NCI-H748 (cell line): Measurements from ENCODE around the gene RNF41.

Experiments
- DNase-seq: peaks from one replicate; lab custom pipeline; 2025; ENCODE audit not compliant: unreplicated experiment; lab: John Stamatoyannopoulos, UW

Gene RNF41

DNA sequence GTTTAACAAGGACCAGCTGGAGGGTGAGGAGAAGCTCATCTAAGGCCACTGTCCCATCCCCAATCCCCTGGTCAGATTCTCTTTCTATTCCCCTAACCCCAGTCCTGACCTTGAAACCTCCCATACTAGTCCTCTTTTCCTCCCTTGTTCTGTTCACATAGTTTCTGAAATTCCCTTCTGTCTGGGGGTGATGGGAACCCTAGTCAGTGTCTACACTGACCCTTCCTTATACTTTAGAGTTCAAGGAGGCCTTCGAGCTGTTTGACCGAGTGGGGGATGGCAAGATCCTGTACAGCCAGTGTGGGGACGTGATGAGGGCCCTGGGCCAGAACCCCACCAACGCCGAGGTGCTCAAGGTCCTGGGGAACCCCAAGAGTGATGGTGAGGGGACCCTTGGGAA, 66.9 kb downstream of the RNF41 start:
- no peak for DNase-seq

DNA sequence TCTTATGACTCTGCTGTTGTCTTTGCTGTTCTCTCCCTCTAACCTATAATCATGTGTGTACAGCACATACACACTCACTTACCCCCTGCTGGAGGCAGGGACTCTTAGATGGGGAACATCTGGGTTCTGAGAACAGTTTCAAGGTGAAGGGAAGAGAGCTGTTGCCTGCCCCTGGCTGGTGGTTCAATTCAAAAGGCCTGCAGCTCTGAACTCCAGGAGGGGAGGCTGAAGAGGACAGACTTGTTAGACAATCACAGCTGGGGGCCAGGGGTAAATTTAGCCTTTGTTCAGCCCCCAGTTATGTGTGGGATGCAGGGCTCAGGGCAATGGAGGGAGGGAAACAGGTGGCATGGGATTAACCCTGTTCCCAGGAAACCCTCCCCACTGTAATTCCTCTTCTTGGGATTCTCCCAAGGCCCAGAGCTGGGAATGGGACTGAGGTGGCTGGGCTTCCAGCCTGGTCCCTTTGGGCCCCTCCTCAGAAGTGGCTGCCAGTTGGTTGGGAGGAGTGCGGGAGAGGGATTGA, 67.4 kb downstream of the RNF41 start:
- DNase-seq, result no peak

DNA sequence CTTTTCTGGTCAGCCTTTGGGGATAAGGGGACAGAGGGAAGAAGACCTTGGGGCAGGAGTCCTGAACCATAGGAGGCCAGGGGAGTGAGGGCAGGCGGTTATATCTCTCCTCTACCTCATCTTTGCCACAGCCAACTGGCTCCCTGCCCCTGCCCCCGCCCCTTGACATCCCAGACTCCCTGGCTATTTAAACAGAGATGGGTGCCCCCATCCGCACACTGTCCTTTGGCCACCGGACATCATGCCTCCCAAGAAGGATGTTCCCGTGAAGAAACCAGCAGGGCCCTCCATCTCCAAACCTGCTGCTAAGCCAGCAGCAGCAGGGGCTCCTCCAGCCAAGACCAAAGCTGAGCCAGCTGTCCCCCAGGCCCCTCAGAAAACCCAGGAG, 68.0 kb downstream of the RNF41 start:
- DNase-seq, result no peak

DNA sequence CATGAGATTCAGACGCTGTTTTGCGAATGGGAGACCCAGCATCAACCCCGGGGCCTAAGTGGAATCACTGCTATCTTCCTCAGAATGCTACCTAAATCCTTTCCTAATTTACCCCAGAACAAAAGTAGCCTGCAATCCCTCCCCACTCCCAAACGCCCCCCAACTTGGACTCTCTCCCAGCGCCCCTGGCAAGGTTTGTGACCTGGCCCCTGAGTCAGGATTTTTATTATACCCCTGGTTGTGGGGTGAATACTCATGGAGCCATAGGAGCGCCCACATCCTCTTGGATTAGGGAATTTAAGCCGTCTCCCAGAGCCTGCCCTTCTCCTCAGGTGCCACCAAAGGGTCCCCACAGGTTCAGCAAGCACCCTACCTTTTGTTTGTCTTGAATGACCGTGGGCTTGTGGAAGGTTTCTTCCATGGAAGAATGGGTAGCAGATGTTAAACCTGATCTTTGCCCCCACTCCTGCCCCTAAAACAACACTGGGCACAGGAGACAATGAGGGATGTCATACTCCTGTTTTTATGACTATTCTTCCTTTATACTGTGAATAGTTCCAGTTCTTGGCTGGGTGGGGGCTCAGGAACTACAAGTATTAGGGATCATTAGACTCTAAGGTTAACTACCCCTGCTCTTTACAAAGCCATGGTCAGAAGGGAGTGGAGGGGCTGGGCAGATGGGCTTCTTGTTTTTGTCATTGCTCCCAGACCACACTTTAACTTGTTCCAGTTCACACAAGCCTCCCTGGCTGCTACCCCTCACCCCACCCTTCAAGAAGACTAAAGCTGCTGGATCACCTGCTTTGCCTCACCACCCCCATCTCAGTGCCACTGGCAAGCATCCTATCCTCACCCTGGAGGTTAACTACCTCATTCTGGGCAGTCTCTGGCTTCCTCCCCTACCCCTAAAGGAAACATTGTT, 68.7 kb downstream of the RNF41 start:
- peak; percentile 20 for DNase-seq
